Anterior cingulate cortex (tissue), 58 donors: ENCODE measurements around the gene TMEM217.
"Not testable (repeated sequence)": the region's sequence is repeated elsewhere in the genome, so short reads cannot be mapped to it uniquely, and the experiment has no call there.

Experiments
- DNase-seq, 58 donors: peaks; one replicate each; lab custom pipeline; 2025; lab: John Stamatoyannopoulos, UW

The TMEM217 gene

DNA sequence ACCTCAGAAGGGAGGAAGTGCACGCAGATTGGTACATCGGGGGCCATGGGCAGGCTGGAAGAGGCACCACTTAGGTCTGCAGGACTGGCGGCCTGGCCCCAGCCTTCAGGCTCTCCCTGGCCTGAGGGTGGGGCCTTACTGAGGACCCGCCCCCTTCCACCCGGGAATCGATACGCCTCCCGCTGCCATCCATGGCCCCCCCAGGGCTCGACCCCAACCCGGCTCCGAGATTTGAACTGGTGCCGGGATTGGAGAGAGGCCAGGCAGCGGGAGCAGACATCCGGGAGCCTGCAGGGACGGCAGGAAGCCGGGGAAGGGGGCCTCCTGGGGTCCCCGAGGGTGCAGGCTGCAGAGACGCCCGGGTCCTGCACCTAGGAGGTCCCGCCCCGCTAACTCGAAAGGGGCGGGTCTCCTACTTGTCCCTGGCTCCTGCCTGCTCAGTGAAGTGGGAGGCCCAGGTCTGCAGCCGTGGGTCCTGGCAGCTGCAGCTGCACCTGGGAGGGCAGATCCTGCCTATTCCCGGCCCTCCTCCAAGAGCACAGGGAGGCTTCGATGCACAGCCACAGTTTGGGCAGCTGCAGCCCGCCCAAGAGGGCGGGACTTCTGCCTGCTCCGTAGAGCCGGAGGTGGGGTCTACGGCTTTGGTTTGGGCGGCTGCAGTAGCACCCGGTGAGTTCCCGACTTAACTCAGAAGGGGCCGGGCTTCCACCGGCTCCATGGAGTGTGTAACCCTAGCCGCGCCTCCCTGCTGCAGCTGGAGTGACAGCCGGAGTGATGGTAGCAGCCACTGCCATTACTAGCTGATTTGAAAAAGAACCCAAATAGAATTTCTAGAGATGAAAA is 35.6 kb downstream of the TMEM217 start:
- DNase-seq: peak in 40 of 58 donors; percentile 6 to 76 (median 29)

DNA sequence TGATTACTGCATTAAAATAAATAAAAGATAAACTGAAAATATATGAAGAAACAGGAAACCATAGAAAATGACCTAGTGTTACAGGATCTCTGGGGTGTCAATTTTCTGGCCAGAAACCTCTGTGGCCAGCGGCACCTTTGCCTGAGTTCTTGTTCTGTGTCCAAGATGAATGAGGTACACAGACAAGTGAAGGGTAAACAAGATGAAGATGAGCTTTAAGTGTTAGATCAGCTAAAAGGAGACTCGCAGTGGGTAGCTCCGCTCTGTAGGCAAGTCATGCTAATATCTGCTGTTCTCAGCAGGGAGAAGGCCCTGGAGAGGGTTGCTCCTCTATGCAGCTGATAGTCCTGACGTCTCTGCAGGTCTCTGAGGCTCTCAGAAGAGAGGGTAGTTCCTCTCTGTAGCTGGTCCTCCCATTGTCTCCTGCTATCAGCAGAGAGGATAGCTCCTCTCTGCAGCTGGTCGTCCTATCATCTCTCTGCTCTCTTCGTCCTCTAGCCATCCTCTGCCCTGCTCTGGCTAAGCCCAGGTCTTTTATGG is 36.3 kb downstream of the TMEM217 start:
- DNase-seq: no peak

DNA sequence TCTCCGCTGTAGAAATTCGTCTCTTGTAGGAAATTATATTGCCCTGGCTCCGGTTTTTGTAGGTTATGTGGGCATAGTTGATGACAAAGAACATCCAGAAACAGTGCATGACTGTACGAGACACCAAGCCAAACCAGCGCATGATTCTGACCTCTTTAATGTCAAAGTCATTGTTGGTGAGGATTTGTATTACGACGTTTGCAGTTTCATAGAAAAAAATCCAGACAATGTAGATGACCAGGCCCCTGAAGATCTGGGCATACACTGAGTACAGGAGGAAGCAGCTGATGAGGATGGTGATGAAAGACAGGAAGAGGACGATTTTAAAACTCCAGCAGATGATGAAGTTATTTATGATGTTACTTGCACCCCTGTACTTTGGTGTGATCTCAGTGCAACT is 39.4 kb downstream of the TMEM217 start:
- DNase-seq: no peak

DNA sequence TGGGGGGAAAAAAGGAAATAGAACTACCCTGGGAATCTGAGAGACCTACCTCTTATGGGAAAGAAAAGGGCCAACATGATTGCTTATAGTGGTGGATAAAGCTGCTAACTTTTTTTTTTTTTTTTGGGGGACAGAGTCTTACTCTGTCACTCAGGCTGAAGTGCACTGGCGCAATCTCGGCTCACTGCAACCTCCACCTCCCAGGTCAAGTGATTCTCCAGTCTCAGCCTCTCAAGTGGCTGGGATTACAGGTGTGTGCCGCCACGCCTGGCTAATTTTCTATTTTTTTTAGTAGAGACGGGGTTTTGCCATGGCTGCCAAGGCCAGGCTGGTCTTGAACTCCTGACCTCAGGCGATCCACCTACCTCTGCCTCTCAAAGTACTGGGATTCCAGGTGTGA is 39.9 kb downstream of the TMEM217 start:
- no peak for DNase-seq

DNA sequence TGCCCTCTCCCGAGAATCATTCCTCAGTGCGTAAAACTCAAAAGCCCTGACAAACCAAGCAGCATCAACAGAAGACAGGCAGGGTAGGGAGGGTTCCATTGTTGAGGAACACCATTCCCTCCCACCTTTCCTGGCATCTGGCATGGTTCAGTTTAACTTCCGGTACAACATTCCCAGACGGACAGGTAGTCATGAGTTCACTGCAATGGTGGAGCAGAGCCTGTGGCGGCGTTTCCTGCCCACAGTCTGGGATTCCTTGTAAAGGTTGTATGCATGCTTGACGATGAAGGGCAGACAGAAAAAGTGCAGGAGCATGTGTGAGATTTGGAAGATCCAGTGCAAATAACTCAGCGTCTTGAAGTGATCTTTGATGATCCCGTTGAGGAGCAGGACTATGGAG is 45.7 kb downstream of the TMEM217 start:
- DNase-seq: no peak

DNA sequence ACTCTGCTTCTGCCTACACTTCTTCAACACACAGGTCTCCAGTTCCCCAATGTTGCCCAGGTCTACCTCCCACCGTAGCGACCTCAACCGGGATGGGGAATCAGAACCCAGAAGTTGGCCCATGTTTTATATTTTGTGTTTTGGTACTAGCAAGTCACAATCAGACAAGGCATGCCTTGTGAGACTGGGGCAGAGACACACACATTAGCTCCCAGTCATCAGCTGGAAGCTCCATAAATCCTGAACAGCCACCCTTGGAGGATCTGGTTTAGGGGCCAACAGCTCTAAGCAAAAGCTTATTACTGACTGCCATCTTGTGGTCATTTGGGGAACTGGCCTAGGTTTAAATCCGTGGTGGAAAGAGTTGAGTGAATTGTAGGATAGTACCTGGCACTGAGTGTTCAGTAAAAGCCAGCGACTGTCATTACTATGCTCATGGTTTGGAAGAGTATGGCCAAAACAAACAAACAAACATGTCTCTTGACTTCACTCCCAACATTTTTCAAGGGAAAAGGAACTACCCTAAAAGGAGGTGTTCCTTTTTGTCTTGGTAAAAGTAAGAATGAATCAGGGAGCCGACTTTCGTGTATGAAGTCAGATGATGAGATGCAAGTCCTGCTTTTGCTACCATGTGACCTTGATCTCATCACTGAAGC is 47.5 kb downstream of the TMEM217 start:
- DNase-seq: peak in 48 of 58 donors; percentile 1 to 82 (median 43)

DNA sequence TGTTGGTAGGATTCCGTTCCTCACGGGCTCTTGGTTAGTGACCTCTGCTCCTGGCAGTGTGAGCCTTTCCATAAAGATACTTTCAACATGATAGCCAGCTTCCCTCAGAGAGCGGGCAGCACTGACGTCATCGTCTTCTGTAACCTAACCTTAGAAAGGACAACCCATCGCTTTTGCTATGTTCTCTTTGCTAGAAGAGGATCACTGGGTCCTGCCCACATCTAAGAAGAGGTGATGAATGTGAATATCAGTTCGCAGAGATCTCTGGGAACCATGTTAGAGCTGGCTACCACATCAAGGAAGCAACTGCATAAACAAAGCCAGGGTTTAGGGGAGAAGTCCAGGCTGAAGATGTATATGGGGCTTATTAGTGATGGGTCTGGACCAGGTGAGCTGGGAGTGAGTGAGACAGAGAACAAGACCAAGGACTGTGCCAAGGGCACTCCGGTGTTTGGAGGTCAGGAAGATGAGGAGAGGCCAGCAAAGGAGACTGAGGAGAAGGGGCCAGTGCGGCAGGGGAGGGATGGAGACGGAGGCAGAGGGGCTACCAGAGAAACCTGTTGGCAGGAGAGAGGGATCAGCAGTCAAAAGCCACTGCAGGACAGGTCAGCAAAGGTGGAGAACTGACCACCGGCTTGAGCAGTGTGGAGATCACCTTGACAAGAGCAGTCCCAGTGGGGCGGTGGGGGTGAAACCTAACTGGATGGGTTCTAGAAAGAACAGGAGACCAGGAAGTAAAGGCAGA is 48.3 kb downstream of the TMEM217 start:
- no peak for DNase-seq

DNA sequence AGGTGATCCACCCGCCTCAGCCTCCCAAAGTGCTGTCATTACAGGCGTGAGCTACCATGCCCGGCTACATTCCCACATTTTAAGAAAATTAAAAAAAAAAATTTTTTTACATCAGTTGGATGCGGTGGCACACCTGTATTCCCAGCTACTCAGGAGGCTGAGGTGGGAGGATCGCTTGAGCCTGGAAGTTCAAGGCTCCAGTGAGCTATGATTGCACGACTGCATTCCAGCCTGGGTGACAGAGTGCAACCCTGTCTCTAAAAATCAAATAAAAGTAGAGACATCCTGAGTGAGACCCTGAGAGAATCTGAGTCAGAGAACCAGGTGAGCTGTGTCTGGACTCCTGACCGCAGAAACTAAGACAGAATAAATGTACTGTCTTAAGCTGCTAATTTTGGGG is 49.2 kb downstream of the TMEM217 start:
- DNase-seq: no peak

DNA sequence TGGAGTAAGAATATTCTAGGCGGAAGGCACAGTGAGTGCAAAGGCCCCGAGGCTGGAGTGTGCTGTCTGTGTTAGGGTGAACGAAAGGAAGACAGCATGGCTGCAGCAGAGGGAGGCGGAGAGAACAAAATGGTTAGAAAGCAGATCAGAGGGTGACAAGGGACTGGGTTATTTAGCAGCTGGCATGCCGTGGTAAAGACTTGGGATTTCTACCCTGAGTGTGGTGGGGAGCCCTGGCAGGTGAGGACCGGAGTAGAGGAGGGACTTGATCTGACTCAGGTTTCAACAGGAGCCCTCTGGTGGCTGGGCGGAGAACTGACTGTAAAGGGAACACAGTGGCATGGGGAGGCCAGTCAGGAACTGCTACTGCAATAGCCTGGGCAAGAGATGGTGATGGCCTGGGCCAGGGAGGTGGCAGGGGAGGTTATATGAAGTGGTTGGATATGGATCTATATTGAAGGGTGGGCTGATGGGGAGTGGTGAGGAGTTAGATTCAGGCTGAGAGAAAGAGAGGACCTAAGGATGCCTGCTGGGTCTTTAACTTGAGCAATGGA is 50.0 kb downstream of the TMEM217 start:
- DNase-seq: peak in 50 of 58 donors; percentile 5 to 81 (median 30)

DNA sequence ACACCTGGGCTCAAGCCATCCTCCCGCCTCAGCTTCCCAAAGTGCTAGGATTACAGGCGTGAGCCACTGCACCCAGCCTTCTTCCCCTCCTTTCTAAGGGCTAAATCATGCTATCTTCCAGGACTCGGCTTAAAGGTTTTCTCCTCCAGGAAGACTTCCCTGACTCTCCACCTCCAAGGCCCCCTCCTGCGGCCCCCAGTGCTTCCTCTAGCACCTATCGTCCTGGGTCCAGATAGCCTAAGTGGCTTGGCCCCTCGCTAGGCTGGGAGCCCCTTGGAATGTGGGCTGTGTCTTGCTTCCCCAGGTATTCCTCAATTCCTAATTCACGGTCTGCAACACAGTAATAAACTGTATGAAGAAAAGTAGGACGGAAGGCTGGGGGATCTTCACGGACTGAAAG is 51.3 kb downstream of the TMEM217 start:
- DNase-seq: no peak

DNA sequence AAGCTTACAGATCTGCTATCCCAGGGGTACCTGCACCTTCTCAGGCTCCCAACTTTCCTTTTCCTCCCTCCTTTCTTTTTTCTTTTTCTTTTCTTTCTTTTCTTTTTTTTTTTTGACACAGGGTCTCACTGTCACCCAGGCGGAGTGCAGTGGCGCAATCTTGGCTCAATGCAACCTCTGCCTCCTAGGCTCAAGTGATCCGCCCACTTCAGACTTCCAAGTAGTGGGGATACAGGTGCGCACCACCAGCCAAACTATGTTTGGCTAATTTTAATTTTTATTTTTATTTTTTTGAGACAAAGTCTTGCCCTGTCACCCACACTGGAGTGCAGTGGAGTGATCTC is 52.0 kb downstream of the TMEM217 start:
- no peak for DNase-seq

DNA sequence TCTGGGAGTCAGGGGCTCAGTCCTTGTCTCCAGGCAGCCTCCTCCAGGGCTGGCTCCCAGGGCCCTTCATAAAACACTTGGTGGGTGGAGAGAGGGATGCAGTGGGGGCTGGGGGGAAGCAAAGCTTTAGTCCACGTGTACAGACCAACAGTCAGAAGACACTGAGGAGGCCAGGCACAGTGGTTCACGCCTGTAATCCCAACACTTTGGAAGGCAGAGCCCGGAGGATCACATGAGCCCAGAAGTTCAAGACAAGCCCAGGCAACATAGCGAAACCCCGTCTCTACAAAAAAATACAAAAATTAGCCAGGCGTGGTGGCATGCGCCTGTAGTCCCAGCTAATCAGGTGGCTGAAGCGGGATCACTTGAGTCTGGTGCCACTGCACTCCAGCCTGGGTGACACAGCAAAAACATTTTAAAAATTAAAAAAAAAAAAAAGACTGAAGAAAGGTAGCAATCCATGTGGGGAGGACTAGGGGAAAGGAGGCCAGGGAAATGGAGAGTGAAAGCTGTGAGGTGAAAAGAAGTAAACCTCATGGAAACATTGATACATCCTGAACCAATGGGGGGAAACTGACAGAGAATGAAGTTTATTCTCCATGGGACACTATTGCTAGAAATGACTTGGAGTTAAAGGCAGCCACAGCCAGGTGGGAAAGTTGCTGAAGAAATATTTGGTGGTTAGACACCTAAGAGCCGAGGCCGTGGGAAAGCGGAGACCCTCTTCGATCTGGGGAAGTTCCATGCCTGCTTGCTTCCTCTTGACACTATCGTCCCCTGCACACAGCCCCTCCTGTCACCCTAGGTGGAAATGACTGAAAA is 52.6 kb downstream of the TMEM217 start:
- no peak for DNase-seq

DNA sequence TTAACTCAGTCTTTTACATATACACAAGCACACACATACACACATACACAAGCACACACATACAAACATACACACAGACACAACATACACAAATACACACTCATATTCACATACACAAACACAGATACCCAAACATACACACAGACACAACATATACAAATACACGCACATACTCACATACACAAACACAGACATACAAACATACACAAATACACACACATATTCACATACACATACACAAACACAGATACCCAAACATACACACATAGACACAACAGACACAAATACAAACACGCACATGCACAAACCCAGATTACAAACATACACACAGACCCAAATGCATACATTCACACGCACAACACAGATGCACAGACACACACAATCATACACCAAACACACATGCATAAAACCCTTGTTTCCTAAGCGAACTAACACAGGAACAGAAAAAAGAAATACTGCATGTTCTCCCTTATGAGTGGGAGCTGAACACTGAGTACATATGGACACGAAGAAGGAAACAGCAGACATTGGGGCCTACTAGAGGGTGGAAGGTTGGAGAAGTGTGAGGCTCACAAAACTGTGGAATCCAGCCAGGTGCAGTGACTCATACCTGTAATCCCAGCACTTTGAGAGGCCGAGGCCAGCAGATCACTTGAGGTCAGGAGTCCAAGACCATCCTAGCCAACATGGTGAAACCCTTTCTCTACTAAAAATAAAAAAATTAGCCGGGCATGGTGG is 53.8 kb downstream of the TMEM217 start:
- DNase-seq: no peak

DNA sequence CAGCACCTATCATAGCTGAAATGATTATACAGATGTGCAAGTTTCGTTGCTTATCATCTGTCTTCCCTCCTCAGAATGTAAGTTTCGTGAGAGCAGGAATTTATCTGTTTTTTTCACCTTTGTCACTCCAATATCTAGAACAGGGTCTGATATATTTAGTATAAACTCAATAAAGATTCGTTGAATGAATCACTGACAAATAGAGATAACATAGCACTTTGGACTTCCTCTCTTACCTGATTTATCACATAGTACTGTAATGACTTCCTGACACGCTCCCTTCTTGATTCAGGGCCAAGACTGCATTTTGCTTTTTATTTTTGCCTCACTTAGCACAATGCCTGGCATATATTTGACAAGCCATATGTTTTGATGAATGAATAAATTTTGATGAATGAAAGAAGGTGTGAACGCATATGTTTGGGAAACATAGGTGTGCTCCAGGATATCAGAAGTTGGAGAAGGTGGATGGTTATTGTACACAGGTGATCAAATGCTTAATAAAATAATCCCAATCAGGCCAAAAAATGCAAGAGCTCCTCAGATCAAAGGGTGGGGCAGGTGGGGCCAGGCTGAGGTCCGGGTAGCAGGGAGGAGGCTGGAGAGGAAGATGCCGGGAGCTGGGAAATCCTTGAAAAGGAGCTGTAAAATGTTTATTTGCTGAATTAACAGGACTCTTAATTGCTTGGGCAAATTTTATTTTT is 55.0 kb downstream of the TMEM217 start:
- no peak for DNase-seq

DNA sequence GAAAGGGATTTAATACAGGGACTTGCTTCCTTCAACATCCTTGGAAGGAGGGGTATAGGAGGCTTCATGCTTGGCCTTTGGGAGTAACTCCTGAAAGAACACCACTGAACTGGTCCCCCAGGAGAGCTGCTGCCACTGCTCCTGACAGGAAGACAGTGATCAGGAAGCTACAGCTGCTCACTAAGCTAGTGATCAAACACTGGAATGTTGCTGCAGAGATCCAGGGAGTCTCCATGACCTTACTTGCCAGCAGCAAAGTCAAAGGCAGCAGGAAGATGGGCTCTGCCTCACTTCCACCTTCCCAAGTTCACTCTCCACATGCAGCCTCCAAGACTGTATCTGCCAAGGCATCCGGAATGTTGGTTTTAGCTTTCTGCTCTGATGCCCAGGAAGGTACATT is 56.2 kb downstream of the TMEM217 start:
- DNase-seq: no peak

DNA sequence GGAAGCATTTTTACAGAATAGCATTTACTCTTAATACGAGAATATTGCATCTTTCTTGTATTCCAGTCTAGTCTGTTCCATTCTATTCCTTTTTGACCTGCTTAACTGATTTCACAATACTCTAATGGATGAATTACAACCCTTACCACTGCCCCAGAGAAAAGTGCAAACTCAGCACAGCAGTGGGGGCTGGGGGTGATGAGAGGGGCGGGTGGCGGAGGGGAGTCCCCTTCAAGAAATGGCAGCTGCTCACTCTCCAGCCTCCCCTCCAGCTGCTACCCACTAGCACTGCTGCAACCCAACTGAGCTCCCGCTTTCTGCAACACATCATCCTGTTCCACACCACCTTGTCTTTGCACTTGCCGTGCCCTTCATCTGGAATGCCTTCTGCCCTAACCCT is 57.9 kb downstream of the TMEM217 start:
- DNase-seq: no peak

DNA sequence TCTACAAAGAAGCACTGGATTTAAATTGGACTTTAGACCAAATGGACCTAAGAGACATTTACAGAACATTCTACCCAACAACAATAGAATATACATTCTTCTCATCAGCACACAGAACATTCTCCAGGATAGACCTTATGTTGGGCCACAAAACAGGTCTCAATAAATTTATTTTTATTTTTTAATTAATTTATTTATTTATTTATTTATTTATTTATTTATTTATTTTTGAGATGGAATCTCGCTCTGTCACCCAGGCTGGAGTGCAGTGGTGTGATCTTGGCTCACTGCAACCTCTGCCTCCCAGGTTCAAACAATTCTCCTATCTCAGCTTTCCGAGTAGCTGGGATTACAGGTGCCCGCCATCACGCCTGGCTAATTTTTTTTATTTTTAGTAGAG is 61.5 kb downstream of the TMEM217 start:
- not testable (repeated sequence) for DNase-seq

DNA sequence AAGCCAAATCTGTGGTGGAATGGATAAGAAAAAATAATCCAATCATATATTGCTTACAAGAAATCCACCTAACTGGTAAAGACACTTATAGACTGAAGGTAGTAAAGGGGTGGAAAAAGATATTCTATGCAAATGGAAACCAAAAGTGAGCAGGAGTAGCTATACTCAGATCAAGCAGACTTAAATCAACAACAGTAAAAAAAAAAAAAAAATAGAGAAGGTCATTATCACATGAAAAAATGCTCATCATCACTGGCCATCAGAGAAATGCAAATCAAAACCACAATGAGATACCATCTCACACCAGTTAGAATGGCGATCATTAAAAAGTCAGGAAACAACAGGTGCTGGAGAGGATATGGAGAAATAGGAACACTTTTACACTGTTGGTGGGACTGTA is 63.1 kb downstream of the TMEM217 start:
- not testable (repeated sequence) for DNase-seq

DNA sequence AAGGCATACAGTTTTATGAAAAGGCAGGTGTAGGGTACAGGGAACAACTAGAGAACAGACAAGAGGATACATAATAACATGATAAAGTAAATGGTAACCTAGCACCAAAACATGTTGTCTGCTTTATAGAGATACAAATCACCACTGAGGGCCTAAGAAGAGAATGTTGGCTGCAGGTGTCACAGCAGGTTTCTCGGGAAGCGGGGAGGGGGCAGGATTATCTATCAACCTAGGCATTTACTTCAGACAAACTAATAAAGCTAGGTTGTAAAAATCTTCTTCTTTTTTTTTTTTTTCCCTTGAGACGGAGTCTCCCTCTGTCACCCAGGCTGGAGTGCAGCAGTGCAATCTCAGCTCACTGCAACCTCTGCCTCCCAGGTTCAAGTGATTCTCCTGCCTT is 65.3 kb downstream of the TMEM217 start:
- DNase-seq: no peak
